Effector CD4-positive, alpha-beta T cell (primary cell): ENCODE results near the gene GAPDHS. TPM values are rescaled to one million over a fixed set of nuclear protein-coding genes. Genes with fewer than 3 reads are reported as not detected.

ENCODE experiments used
- DNase-seq: peaks from one replicate; pipeline ENCODE4 v3.0.0-alpha.2; 2020
- total RNA-seq: gene quantifications from one replicate; lab custom pipeline; 2026; lab: John Stamatoyannopoulos, UW

The GAPDHS gene
- total RNA-seq, result not detected

- DNase-seq, result no peak
Measured at GRCh38 chr19:35533201-35533821, at the start of gene GAPDHS. TSS of gene GAPDHS (plus strand) at chr19:35533456. CDS start at chr19:35533528, 72 bp downstream.

- no peak for DNase-seq
Measured at GRCh38 chr19:35484252-35485036, 48.8 kb upstream of the GAPDHS start.

- no peak for DNase-seq
Measured at GRCh38 chr19:35486268-35486708, 47.0 kb upstream of the GAPDHS start.

- DNase-seq, result no peak
Measured at GRCh38 chr19:35487656-35488182, 45.5 kb upstream of the GAPDHS start.

- DNase-seq, result no peak
Measured at GRCh38 chr19:35488677-35489076, 44.6 kb upstream of the GAPDHS start.

GRCh38 chr19:35490364-35490763 is 42.9 kb upstream of the GAPDHS start, which contains the start of gene KRTDAP:
TSS of gene KRTDAP (minus strand) at chr19:35490464. CDS start at chr19:35490442, 22 bp downstream.
- DNase-seq, result no peak

- no peak for DNase-seq
Measured at GRCh38 chr19:35491836-35492360, 41.4 kb upstream of the GAPDHS start.

- no peak for DNase-seq
Measured at GRCh38 chr19:35493971-35494370, 39.3 kb upstream of the GAPDHS start.

- peak; percentile 51 for DNase-seq
Measured at GRCh38 chr19:35495107-35496064, 37.9 kb upstream of the GAPDHS start.

GRCh38 chr19:35497406-35497805 is 35.9 kb upstream of the GAPDHS start:
- DNase-seq, result no peak

- DNase-seq, result no peak
Measured at GRCh38 chr19:35498220-35498619, 35.0 kb upstream of the GAPDHS start.

- DNase-seq, result no peak
Measured at GRCh38 chr19:35498984-35499527, 34.2 kb upstream of the GAPDHS start.

- DNase-seq, result no peak
Measured at GRCh38 chr19:35500611-35501010, 32.6 kb upstream of the GAPDHS start.

- no peak for DNase-seq
Measured at GRCh38 chr19:35501684-35502083, 31.6 kb upstream of the GAPDHS start.

GRCh38 chr19:35502751-35503150 is 30.5 kb upstream of the GAPDHS start:
- DNase-seq, result no peak

- DNase-seq, result no peak
Measured at GRCh38 chr19:35506011-35506410, 27.2 kb upstream of the GAPDHS start.

- no peak for DNase-seq
Measured at GRCh38 chr19:35507561-35507960, 25.7 kb upstream of the GAPDHS start.

GRCh38 chr19:35508129-35508528 is 25.1 kb upstream of the GAPDHS start:
- DNase-seq, result no peak

GRCh38 chr19:35509018-35509652 is 24.1 kb upstream of the GAPDHS start:
- DNase-seq, result no peak

- peak; percentile 70 for DNase-seq
Measured at GRCh38 chr19:35509861-35510625, 23.2 kb upstream of the GAPDHS start.

GRCh38 chr19:35510626-35510964 is 22.7 kb upstream of the GAPDHS start:
- DNase-seq, result no peak
